Neutrophil (primary cell): ENCODE results near the gene RNF32.

Experiments used
- H3K27ac ChIP-seq: fragments of 200-600 bp; sonication (generic); 2 replicates; pipeline ENCODE4 v1.5.1; 2016; ENCODE audit warnings: mild to moderate bottlenecking, moderate library complexity
- H3K27me3 ChIP-seq: fragments of 200-600 bp; sonication (generic); 2 replicates; pipeline ENCODE4 v1.6.0; 2016; ENCODE audit warnings: mild to moderate bottlenecking
- H3K36me3 ChIP-seq: fragments of 200-600 bp; sonication (generic); 2 replicates; pipeline ENCODE4 v1.5.1; 2017
- H3K4me1 ChIP-seq, 2 experiments: fragments of 200-600 bp in 1 of 2; sonication (generic) in 1 of 2; 1 replicate in 1 of 2; 2 replicates in 1 of 2; pipeline versions ENCODE4 v1.5.1 to v1.6.1; 2013 to 2016; ENCODE audit warnings: low read depth in 1 of 2, low read length in 1 of 2, mild to moderate bottlenecking in 1 of 2, moderate library complexity in 1 of 2; ENCODE audit not compliant: control insufficient read depth in 1 of 2, insufficient read depth in 1 of 2
- H3K4me3 ChIP-seq, 2 experiments: fragments of 200-600 bp in 1 of 2; sonication (generic) in 1 of 2; 1 replicate in 1 of 2; 2 replicates in 1 of 2; pipeline ENCODE4 v1.5.1; 2013 to 2016; ENCODE audit warnings: low read depth in 1 of 2, low read length in 1 of 2, mild to moderate bottlenecking in 1 of 2, moderate library complexity in 1 of 2
- H3K9me3 ChIP-seq: fragments of 200-600 bp; sonication (generic); 2 replicates; pipeline ENCODE4 v1.5.1; 2016
- CTCF ChIP-seq: fragments of 200-600 bp; sonication (generic); IDR thresholded peaks from 2 replicates; pipeline ENCODE4 v1.5.1; 2016; ENCODE audit warnings: antibody characterized with exemption

The RNF32 gene

GRCh38 chr7:156725936-156726335 lies 85.4 kb downstream of the RNF32 start:
- no peak overlapping the region for H3K4me3 ChIP-seq
- peaks cover 0 to 4% of the 10 kb centered on the region in 2 experiments for H3K4me1 ChIP-seq
- no peak overlapping the region for H3K27ac ChIP-seq
- H3K27me3 ChIP-seq, result no peaks in the 10 kb centered on the region
- peaks cover 14% of the 10 kb centered on the region for H3K36me3 ChIP-seq
- H3K9me3 ChIP-seq, result no peaks in the 10 kb centered on the region
- TF ChIP-seq CTCF, result no peak
